Muscle of back (tissue), 10 donors: Measurements from ENCODE around the gene BOLA3. TPM values are rescaled to one million over a fixed set of nuclear protein-coding genes. Genes with fewer than 3 reads are reported as not detected.

Experiments
- polyA plus RNA-seq, 10 donors: library from polyadenylated mRNA; unstranded; fragments of 120-200 nt; gene quantifications; one replicate each; pipeline ENCODE4 v1.2.1, GENCODE V29; 2013; ENCODE audit not compliant: insufficient read length in 10 of 10

Gene BOLA3
- polyA plus RNA-seq, 10 donors: 21.8 to 31.5 (median 26.5) TPM

Other genes starting within 250 kb of the BOLA3 start
- gene DGUOK, start 221.0 kb downstream of the BOLA3 start, polyA plus RNA-seq: 10 to 100 TPM; 36.6 to 55.3 (median 39.7) TPM
- 10 to 100 TPM in 2 of 10 donors, 1 to 10 TPM in 8; 6.6 to 12.9 (median 8.7) TPM for gene TET3, start 163.0 kb downstream of the BOLA3 start, polyA plus RNA-seq
- gene MOB1A, start 31.0 kb upstream of the BOLA3 start, polyA plus RNA-seq: 10 to 100 TPM; 43.1 to 63.8 (median 54.9) TPM
- 10 to 100 TPM; 25.3 to 36.8 (median 31.3) TPM for gene MTHFD2, start 50.7 kb upstream of the BOLA3 start, polyA plus RNA-seq
- gene SLC4A5, start 195.5 kb upstream of the BOLA3 start, polyA plus RNA-seq: 1 to 10 TPM; 1.4 to 3.9 (median 2.2) TPM
- gene DCTN1, start 232.4 kb upstream of the BOLA3 start, polyA plus RNA-seq: 100 to 1,000 TPM in 4 of 10 donors, 10 to 100 TPM in 6; 84.0 to 108 (median 97.6) TPM